Panc1 (cell line): Measurements from ENCODE around the gene MORN1. TPM values are rescaled to one million over a fixed set of nuclear protein-coding genes. Genes with fewer than 3 reads are reported as not detected.

Source experiments
- ATAC-seq: fragments of 200-7000 bp; cut with Tn5 transposase; 2 replicates; pipeline ENCODE4 v1.9.1; 2020; ENCODE audit warnings: mild to moderate bottlenecking, moderate library complexity
- BruUV-seq: library from RNA; stranded (reverse); fragments of 400-500 nt; replicated peaks from 2 replicates; lab custom pipeline; 2021; lab: Mats Ljungman, UMichigan
- CTCF ChIA-PET: fragments of 300-600 bp; sonication (Branson Sonifier 250); formaldehyde crosslinking; loops from one replicate; lab custom pipeline; 2022; ENCODE audit warnings: antibody characterized with exemption; lab: Charles Lee
- POLR2A ChIA-PET: fragments of 300-600 bp; sonication (Branson Sonifier 250); formaldehyde crosslinking; loops from one replicate; lab custom pipeline; 2022; ENCODE audit warnings: antibody characterized with exemption; lab: Charles Lee
- DNase-seq: peaks from one replicate; pipeline ENCODE4 v3.0.0-alpha.2; 2010; ENCODE audit warnings: low read depth, low spot score
- H3K27ac ChIP-seq: 2 replicates; pipeline ENCODE4 v1.5.1; 2011; ENCODE audit warnings: mild to moderate bottlenecking, low read length, inconsistent platforms
- H3K27me3 ChIP-seq: fragments of 200-500 bp; sonication (Bioruptor generic); 2 replicates; pipeline ENCODE4 v1.6.0; 2014; ENCODE audit warnings: low read length, inconsistent platforms; ENCODE audit not compliant: control insufficient read depth, insufficient read depth
- H3K36me3 ChIP-seq: fragments of 200-500 bp; sonication (Bioruptor generic); 2 replicates; pipeline ENCODE4 v1.5.1; 2014; ENCODE audit warnings: inconsistent platforms, mild to moderate bottlenecking, low read length, moderate library complexity; ENCODE audit not compliant: control insufficient read depth, insufficient read depth
- H3K4me1 ChIP-seq: 2 replicates; pipeline ENCODE4 v1.5.1; 2011; ENCODE audit warnings: inconsistent platforms, mild to moderate bottlenecking, low read length, moderate library complexity; ENCODE audit not compliant: control insufficient read depth, insufficient read depth
- H3K4me3 ChIP-seq, 2 experiments: 2 replicates each; pipeline ENCODE4 v1.5.1; 2011 to 2012; ENCODE audit warnings: low read depth in 2 of 2, low read length in 2 of 2, mild to moderate bottlenecking in 2 of 2, inconsistent platforms in 1 of 2, moderate library complexity in 1 of 2
- H3K9me3 ChIP-seq: fragments of 200-500 bp; sonication (Bioruptor generic); 2 replicates; pipeline ENCODE4 v1.5.1; 2014; ENCODE audit warnings: low read depth, mild to moderate bottlenecking, inconsistent platforms, low read length, moderate library complexity; ENCODE audit not compliant: control insufficient read depth, insufficient read depth
- POLR2AphosphoS5 ChIP-seq: IDR thresholded peaks from 2 replicates; pipeline ENCODE4 v1.6.1; 2012; ENCODE audit warnings: mild to moderate bottlenecking, low read depth, low read length, moderate library complexity
- REST ChIP-seq, 2 experiments: IDR thresholded peaks; 2 replicates each; pipeline ENCODE4 v1.6.1; 2011 to 2012; ENCODE audit warnings: low read depth in 2 of 2, control low read depth in 1 of 2, low read length in 1 of 2, mild to moderate bottlenecking in 1 of 2, moderate library complexity in 1 of 2; ENCODE audit not compliant: insufficient read depth in 1 of 2
- SIN3A ChIP-seq: IDR thresholded peaks from 2 replicates; pipeline ENCODE4 v1.6.1; 2012; ENCODE audit warnings: low read depth, mild to moderate bottlenecking, low read length, moderate library complexity, borderline replicate concordance; ENCODE audit not compliant: insufficient read depth
- TCF7L2 ChIP-seq: IDR thresholded peaks from 2 replicates; pipeline ENCODE4 v1.6.1; 2011; ENCODE audit warnings: mild to moderate bottlenecking, low read depth, low read length, inconsistent platforms
- in situ Hi-C: cut with HindIII; loops from 2 replicates; pipeline ENCODE4 v1.10.0; 2016; ENCODE audit warnings: low sequenced_read_pairs, low pct_unique_long_range_greater_than_20kb
- intact Hi-C: fragments of 100-400 bp; cut with micrococcal nuclease; formaldehyde crosslinking; loops from one replicate; pipeline ENCODE4 v1.10.0; 2022; ENCODE audit not compliant: unreplicated experiment
- total RNA-seq: library from RNA; stranded (reverse); gene quantifications from one replicate; pipeline ENCODE4 v1.2.1, GENCODE V29; 2021; ENCODE audit not compliant: unreplicated experiment
- TF ChIP-seq, protein P1 (sequence below): fragments of 450-650 bp; IDR thresholded peaks from 2 replicates; pipeline ENCODE4 v1.5.1; 2017; ENCODE audit warnings: mild to moderate bottlenecking

The MORN1 gene
- total RNA-seq, 1 experiment from 2014 or later, result 21.3 TPM

DNA sequence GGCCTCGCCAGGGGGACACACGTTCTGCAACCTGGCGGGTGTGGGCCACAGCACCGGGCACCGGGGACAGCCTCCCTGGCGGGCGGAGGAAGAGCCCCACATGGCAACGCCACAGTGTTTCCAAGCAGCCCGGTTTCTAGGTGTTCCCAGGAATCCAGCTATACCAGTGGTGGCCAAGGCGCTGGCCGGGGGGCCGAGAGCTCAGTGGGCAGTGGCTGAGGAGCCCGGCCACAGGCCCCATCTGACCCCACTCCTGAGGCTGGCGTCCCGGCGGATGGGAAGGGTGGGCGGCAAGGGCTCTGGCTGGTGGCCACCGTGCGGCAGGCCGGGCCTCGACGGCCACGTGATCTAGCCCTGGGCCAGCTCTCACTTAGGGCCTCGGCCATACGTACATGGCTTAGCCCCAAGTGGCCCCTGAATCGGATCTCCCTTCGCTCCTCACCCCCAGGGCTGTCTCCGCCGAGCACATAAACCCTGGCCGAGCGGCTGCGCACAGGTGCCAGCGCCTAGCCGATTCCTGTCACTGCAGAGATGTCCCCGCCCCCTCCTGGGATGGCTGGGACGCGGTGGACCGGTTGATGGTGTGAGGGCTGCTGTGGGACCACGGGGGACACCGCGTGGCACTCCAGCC is 68.7 kb downstream of the MORN1 start:
- Histone ChIP-seq H3K27ac (no peak overlapping the region), H3K27me3 (no peaks in the 10 kb centered on the region), H3K4me1 (no peaks in the 10 kb centered on the region; the same call in 1 of the 2 replicates), H3K9me3 (no peaks in the 10 kb centered on the region), H3K36me3 (no peaks in the 10 kb centered on the region), H3K4me3 (no peak overlapping the region)
- intact Hi-C loops (no loop called here), in situ Hi-C loops (no loop called here)
- POLR2A ChIA-PET, result no interaction called here
- CTCF ChIA-PET, result interaction anchor here (0.6 kb wide), 1 partner anchor 59 kb away, joined by 3 read pairs; no protein-coding TSS in a partner anchor
- no peak for DNase-seq
- no peak for ATAC-seq
- TF ChIP-seq SIN3A (no peak), POLR2AphosphoS5 (no peak), REST (IDR thresholded peaks at IDR 0.05; ENCODE audit: insufficient read depth in 1 of 2, low read depth in 2 of 2, low read length in 1 of 2) (no peak), TCF7L2 (no peak)
- TF ChIP-seq, protein P1, sequence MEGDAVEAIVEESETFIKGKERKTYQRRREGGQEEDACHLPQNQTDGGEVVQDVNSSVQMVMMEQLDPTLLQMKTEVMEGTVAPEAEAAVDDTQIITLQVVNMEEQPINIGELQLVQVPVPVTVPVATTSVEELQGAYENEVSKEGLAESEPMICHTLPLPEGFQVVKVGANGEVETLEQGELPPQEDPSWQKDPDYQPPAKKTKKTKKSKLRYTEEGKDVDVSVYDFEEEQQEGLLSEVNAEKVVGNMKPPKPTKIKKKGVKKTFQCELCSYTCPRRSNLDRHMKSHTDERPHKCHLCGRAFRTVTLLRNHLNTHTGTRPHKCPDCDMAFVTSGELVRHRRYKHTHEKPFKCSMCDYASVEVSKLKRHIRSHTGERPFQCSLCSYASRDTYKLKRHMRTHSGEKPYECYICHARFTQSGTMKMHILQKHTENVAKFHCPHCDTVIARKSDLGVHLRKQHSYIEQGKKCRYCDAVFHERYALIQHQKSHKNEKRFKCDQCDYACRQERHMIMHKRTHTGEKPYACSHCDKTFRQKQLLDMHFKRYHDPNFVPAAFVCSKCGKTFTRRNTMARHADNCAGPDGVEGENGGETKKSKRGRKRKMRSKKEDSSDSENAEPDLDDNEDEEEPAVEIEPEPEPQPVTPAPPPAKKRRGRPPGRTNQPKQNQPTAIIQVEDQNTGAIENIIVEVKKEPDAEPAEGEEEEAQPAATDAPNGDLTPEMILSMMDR, result no peak
- BruUV-seq, result no TSS peak

- POLR2A ChIA-PET, result no interaction called here
- intact Hi-C loops, result no loop called here
- ATAC-seq (no peak), DNase-seq (no peak)
- no peaks in the 10 kb centered on the region for H3K36me3 ChIP-seq
- CTCF ChIA-PET, result no interaction called here
- in situ Hi-C loops, result no loop called here
- H3K9me3 ChIP-seq, result no peaks in the 10 kb centered on the region
- H3K4me3 ChIP-seq, result no peak overlapping the region
- no peak overlapping the region for H3K27ac ChIP-seq
- BruUV-seq, result no TSS peak
- TF ChIP-seq POLR2AphosphoS5 (no peak), TCF7L2 (no peak), REST (IDR thresholded peaks at IDR 0.05; ENCODE audit: insufficient read depth in 1 of 2, low read depth in 2 of 2, low read length in 1 of 2) (no peak), SIN3A (no peak)
- TF ChIP-seq, protein P1, result no peak
- peaks cover under 1% of the 10 kb centered on the region for H3K4me1 ChIP-seq
- H3K27me3 ChIP-seq, result no peaks in the 10 kb centered on the region
These were observed 69.2 kb downstream of the MORN1 start for GRCh38 chr1:2322065-2322571.
